ENCODE measurements around the gene POLR2E. TPM values are rescaled to one million over a fixed set of nuclear protein-coding genes. Genes with fewer than 3 reads are reported as not detected.

Gene POLR2E
- total RNA-seq, 1 donor from 2014 or later, result 248 TPM

DNA sequence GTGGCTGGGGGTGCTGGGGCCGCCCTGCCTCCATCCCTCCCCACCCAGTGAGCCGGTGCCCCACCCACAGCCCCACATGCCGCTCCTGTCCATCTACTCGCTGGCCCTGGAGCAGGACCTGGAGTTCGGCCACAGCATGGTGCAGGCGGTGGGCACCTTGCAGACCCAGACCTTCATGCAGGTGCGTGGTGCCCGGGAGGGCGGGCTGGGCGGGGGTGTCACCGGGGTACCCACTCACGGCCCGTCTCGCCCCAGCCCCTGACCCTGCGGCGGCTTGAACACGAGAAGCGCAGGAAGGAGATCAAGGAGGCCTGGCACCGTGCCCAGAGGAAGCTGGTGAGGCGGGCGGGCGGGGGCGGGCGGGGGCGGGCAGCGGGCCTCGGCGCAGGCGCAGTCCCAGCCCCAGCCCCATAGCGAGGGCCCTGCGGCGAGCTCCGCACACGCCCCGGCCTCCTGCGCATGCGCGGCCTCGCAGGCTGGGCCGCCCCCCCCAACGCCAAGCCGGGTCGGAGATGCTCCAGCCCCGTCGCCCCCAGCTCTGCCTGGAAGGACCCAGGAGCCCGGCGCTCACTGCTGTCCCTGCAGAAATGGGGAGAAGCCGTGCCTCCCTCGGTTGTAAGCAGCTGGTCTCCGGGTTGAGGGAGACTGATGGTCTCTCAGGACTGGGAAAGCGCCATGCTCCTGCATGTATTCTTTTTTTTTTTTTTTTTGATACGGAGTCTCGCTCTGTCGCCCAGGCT, 20.5 kb downstream of the POLR2E start:
- TF ChIP-seq, protein P1, sequence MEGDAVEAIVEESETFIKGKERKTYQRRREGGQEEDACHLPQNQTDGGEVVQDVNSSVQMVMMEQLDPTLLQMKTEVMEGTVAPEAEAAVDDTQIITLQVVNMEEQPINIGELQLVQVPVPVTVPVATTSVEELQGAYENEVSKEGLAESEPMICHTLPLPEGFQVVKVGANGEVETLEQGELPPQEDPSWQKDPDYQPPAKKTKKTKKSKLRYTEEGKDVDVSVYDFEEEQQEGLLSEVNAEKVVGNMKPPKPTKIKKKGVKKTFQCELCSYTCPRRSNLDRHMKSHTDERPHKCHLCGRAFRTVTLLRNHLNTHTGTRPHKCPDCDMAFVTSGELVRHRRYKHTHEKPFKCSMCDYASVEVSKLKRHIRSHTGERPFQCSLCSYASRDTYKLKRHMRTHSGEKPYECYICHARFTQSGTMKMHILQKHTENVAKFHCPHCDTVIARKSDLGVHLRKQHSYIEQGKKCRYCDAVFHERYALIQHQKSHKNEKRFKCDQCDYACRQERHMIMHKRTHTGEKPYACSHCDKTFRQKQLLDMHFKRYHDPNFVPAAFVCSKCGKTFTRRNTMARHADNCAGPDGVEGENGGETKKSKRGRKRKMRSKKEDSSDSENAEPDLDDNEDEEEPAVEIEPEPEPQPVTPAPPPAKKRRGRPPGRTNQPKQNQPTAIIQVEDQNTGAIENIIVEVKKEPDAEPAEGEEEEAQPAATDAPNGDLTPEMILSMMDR (conservative IDR thresholded peaks at IDR 0.05; ENCODE audit: low read depth, low read length), result no peak
- no peak for DNase-seq (ENCODE audit: low read depth)
- peak overlapping the region; percentile 27 for H3K4me3 ChIP-seq (ENCODE audit: low read depth, low read length)

DNA sequence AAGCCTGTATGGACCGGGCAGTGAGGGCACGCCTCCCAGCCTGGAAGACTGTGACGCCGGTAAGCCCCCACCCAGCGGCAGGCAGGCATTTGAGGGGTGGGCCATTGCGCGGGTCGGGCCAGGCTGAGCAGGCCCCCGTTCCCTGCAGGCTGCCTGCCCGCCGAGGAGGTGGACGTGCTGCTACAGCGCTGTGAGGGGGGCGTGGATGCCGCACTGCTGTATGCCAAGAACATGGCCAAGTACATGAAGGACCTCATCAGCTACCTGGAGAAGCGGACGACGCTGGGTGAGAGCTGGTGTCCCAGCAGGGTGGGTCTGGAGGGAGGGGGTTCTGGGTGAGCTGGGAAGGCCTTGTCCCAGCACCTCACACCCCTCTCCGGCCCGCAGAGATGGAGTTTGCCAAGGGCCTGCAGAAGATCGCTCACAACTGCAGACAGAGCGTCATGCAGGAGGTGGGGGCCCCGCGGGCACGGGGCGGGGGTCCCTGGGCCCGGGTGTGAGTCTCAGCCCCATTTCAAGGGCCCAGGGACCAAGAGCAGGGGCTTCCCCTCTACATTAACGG, 21.1 kb downstream of the POLR2E start:
- no peak for DNase-seq (ENCODE audit: low read depth)
- no peak overlapping the region for H3K4me3 ChIP-seq (ENCODE audit: low read depth, low read length)
- TF ChIP-seq, protein P1 (conservative IDR thresholded peaks at IDR 0.05; ENCODE audit: low read depth, low read length), result no peak

DNA sequence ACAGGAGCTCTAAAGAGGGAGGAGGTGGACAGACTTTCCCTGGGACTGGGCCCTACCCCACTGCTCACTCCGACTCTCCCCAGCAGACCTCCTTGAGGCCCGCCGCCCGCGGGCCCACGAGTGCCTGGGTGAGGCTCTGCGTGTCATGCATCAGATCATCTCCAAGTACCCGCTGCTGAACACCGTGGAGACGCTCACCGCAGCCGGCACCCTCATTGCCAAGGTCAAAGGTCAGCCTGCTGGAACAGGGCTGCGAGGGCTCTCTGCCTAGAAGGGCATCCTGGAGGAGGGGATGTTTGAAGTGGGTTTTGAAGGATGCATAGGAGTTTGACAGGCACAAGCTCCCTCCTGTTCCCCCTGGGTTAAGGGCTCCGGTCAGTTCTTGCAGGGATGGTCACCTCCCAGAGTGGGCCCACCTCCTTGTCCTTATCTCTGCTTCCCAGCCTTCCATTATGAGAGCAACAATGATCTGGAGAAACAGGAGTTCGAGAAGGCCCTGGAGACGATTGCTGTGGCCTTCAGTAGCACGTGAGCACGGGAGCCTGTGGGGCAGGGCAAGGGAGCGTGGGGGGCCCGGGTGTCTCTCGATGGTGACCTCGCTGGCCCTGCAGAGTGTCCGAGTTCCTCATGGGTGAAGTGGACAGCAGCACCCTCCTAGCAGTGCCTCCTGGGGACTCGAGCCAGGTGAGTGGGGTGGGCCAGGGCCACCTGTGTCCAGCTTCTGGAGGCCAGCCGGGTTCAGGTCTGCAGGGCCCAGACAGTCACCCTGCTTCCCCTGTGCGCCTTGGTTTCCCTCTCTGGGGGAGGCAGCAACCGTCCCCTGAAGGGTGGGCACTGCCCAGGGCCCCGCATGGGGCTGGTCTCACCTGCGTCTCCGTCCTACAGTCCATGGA, 21.9 kb downstream of the POLR2E start:
- TF ChIP-seq, protein P1 (conservative IDR thresholded peaks at IDR 0.05; ENCODE audit: low read depth, low read length), result no peak
- no peak for DNase-seq (ENCODE audit: low read depth)
- H3K4me3 ChIP-seq (ENCODE audit: low read depth, low read length), result no peak overlapping the region

DNA sequence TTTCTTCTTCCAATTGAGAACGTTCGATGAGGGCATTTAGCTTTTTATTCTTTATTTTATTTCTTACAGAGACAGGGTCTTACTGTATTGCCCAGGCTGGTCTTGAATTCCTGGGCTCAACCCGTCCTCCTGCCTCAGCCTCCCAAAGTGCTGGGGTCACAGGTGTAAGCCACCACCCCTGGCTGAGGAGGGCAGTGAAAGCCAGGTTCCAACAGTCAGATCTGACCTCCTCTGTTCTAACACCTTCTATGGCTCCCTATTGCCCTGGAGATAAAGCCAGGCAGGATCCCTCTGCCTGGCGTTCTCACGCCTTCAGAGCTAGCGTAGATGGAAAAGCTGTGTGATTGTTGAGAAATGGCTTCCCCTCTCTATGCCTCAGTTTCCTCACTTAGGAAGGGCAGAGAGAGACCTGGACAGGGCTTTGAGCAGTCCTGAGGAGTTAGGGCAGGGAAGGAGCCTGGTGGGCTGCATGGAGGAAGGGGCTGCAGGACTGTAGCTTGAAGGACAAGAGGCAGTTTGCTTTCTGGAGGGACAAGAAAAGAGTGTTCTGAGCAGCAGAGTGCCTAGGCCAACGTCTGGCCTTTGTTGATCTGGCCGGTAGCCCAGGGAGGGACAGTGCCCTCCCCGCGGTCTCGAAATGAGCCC, 22.7 kb downstream of the POLR2E start:
- DNase-seq (ENCODE audit: low read depth), result no peak
- TF ChIP-seq, protein P1 (conservative IDR thresholded peaks at IDR 0.05; ENCODE audit: low read depth, low read length), result no peak
- no peak overlapping the region for H3K4me3 ChIP-seq (ENCODE audit: low read depth, low read length)

DNA sequence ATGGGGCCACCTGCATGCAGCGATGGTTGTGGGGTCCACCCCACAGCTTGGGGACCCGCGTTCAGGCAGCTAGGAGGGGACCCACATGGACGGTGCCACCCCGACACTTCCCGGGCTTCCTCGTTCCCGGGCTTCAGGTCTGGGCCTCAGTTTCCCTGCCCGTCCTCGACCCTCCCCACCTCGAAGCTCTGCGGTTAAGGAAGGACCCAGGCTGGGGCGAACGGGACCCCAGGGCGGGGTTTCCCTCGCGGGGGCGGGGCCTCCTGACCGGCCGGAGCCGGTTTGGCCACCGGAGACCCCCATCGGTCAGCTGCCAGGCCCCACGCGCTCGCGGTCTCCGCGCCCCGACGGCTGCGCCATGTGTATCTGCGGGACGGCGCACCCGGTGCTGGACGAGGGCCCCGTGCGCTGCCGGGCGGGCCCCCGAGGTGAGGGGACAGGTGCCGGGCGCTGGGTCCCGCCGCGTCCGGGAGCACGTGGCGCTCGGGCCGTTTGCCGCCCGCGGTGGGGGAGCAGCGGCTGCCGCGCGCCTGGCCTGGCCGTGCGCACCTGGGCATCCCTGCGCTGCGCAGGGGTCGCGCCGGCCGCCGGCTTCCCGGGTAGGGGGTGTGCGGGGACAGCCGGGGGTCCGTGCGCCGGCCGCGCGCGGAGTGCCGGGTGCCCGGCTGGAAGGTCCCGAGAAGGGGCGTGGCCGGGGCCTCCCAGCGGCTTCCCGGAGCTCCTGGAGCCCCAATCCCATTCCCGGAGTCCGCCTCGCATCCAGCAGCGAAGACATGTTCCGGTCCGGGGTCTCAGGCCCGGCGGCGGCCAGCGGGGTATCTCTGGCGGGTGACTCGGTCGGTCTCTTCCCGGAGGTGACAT, 24.0 kb downstream of the POLR2E start:
- TF ChIP-seq, protein P1 (conservative IDR thresholded peaks at IDR 0.05; ENCODE audit: low read depth, low read length), result no peak
- no peak for DNase-seq (ENCODE audit: low read depth)
- no peak overlapping the region for H3K4me3 ChIP-seq (ENCODE audit: low read depth, low read length)

DNA sequence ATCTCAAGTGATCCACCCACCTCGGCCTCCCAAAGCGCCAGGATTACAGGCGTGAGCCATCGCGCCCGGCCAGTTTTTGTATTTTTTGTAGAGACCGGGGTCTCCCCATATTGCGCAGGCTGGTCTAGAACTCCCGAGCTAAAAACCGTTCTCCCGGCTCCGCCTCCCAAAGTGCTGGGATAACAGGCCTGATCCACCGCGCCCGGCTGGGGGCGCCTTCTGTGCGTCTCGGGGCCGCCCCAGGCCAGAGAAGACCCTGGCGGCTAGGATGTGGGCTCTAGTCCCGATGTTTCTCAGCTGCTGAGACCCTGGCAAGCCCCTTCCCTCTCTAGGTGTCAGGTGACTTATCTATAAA, 24.6 kb downstream of the POLR2E start:
- no peak for DNase-seq (ENCODE audit: low read depth)
- H3K4me3 ChIP-seq (ENCODE audit: low read depth, low read length), result no peak overlapping the region
- TF ChIP-seq, protein P1 (conservative IDR thresholded peaks at IDR 0.05; ENCODE audit: low read depth, low read length), result peak; percentile 15
